CD14-positive monocyte (primary cell): Measurements from ENCODE around the gene LHX3. TPM values are rescaled to one million over a fixed set of nuclear protein-coding genes. Genes with fewer than 3 reads are reported as not detected.
A peak's percentile ranks its signal among the peaks of the same experiment; 100 is the strongest.

Experiments
- DNase-seq, 3 donors: peaks; one replicate each; pipeline ENCODE4 v3.0.0-alpha.2; 2011 to 2022
- H2AFZ ChIP-seq: 2 replicates; pipeline ENCODE4 v1.6.0; 2012; ENCODE audit warnings: mild to moderate bottlenecking, low read depth, low read length, inconsistent platforms; ENCODE audit not compliant: insufficient read depth, poor library complexity, severe bottlenecking
- H3K27ac ChIP-seq, 2 donors: 1 replicate in 1 of 2; 2 replicates in 1 of 2; pipeline ENCODE4 v1.5.1; 2012 to 2013; ENCODE audit warnings: low read length in 2 of 2, control low read depth in 1 of 2, inconsistent platforms in 1 of 2, low read depth in 1 of 2, mild to moderate bottlenecking in 1 of 2
- H3K27me3 ChIP-seq, 2 donors: one replicate each; pipeline versions ENCODE4 v1.6.0 to v1.6.1; 2011 to 2013; ENCODE audit warnings: low read length in 2 of 2; ENCODE audit not compliant: control insufficient read depth in 2 of 2, insufficient read depth in 2 of 2
- H3K36me3 ChIP-seq, 2 donors: replicated peaks in 1 of 2; 1 replicate in 1 of 2; 2 replicates in 1 of 2; pipeline versions ENCODE4 v1.5.1 to v1.6.1; 2012 to 2013; ENCODE audit warnings: low read length in 2 of 2, control low read depth in 1 of 2, inconsistent platforms in 1 of 2, mild to moderate bottlenecking in 1 of 2; ENCODE audit not compliant: insufficient read depth in 2 of 2, control insufficient read depth in 1 of 2
- H3K4me1 ChIP-seq, 2 donors: 1 replicate in 1 of 2; 2 replicates in 1 of 2; pipeline versions ENCODE4 v1.5.1 to v1.6.1; 2012 to 2013; ENCODE audit warnings: low read length in 2 of 2, control low read depth in 1 of 2, inconsistent platforms in 1 of 2, mild to moderate bottlenecking in 1 of 2, moderate library complexity in 1 of 2; ENCODE audit not compliant: insufficient read depth in 2 of 2, control insufficient read depth in 1 of 2
- H3K4me2 ChIP-seq: replicated peaks from 2 replicates; pipeline ENCODE3; 2012; ENCODE audit warnings: low read length, moderate library complexity, mild to moderate bottlenecking; ENCODE audit not compliant: poor library complexity, severe bottlenecking; ENCODE audit errors: extremely low read depth
- H3K4me3 ChIP-seq, 3 experiments: fragments of 200-600 bp in 1 of 3; sonication (generic) in 1 of 3; replicated peaks in 1 of 3; 1 replicate in 2 of 3; 2 replicates in 1 of 3; pipeline ENCODE4 v1.5.1; 2011 to 2013; ENCODE audit warnings: low read length in 3 of 3, mild to moderate bottlenecking in 3 of 3, control low read depth in 2 of 3, low read depth in 2 of 3, inconsistent platforms in 1 of 3, moderate library complexity in 1 of 3
- H3K79me2 ChIP-seq: 2 replicates; pipeline ENCODE4 v1.6.0; 2012; ENCODE audit warnings: mild to moderate bottlenecking, control low read depth, inconsistent platforms, low read length, moderate library complexity; ENCODE audit not compliant: insufficient read depth
- H3K9ac ChIP-seq: 2 replicates; pipeline ENCODE4 v1.6.0; 2017; ENCODE audit warnings: low read length, mild to moderate bottlenecking; ENCODE audit not compliant: insufficient read depth, poor library complexity, severe bottlenecking
- H3K9me3 ChIP-seq, 2 donors: replicated peaks in 1 of 2; 1 replicate in 1 of 2; 2 replicates in 1 of 2; pipeline versions ENCODE4 v1.5.1 to v1.6.1; 2012 to 2013; ENCODE audit warnings: low read length in 2 of 2, control low read depth in 1 of 2; ENCODE audit not compliant: control insufficient read depth in 1 of 2, insufficient read depth in 1 of 2
- H4K20me1 ChIP-seq: 2 replicates; pipeline ENCODE4 v1.6.0; 2012; ENCODE audit warnings: mild to moderate bottlenecking, low read length, control low read depth, moderate library complexity; ENCODE audit not compliant: insufficient read depth
- H3K27ac Mint-ChIP-seq, 7 donors: one replicate each; pipeline ENCODE4 v1.8.0; 2020; ENCODE audit warnings: mild to moderate bottlenecking in 7 of 7, mixed read lengths in 7 of 7, moderate library complexity in 6 of 7, inconsistent platforms in 2 of 7
- H3K27me3 Mint-ChIP-seq, 3 donors: one replicate each; pipeline ENCODE4 v1.8.0; 2021 to 2022; ENCODE audit warnings: low read depth in 3 of 3, mild to moderate bottlenecking in 3 of 3, mixed read lengths in 3 of 3, moderate library complexity in 3 of 3, inconsistent platforms in 1 of 3
- H3K36me3 Mint-ChIP-seq, 2 donors: one replicate each; pipeline ENCODE4 v1.8.0; 2020; ENCODE audit warnings: mixed read lengths in 2 of 2, inconsistent platforms in 1 of 2, mild to moderate bottlenecking in 1 of 2
- H3K4me1 Mint-ChIP-seq: one replicate; pipeline ENCODE4 v1.8.0; 2020; ENCODE audit warnings: mild to moderate bottlenecking, mixed read lengths
- H3K4me3 Mint-ChIP-seq, 2 donors: one replicate each; pipeline ENCODE4 v1.8.0; 2020; ENCODE audit warnings: mild to moderate bottlenecking in 2 of 2, mixed read lengths in 2 of 2, moderate library complexity in 1 of 2
- H3K9me3 Mint-ChIP-seq, 7 donors: one replicate each; pipeline ENCODE4 v1.8.0; 2020 to 2022; ENCODE audit warnings: mixed read lengths in 7 of 7, mild to moderate bottlenecking in 6 of 7, moderate library complexity in 6 of 7, inconsistent platforms in 2 of 7
- CTCF ChIP-seq: fragments of 200-600 bp; IDR thresholded peaks from one replicate; pipeline ENCODE4 v1.8.0; 2022; ENCODE audit warnings: antibody characterized with exemption, mild to moderate bottlenecking
- WGBS: methylation state at CpG from one replicate; pipeline ENCODE4 v1.1.5; 2013; ENCODE audit warnings: missing lambda C conversion rate; ENCODE audit not compliant: insufficient coverage; 5-methylcytosine and 5-hydroxymethylcytosine counted together
- intact Hi-C, 2 donors: fragments of 100-400 bp; cut with micrococcal nuclease; formaldehyde crosslinking; loops; one replicate each; pipeline versions ENCODE4 v1.15.0 to v1.15.1; 2023
- polyA plus RNA-seq, 3 donors: library from polyadenylated mRNA; depleted of rRNA in 1 of 3; unstranded in 2 of 3; stranded (reverse) in 1 of 3; fragments of 300-500 nt in 2 of 3; fragments of >200 nt in 1 of 3; fragmentation: Illumina TruSeq in 2 of 3; gene quantifications; 1 replicate in 2 of 3; 2 replicates in 1 of 3; pipeline ENCODE4 v1.2.3, GENCODE V29; 2012 to 2021

Gene LHX3
- polyA plus RNA-seq, 3 donors: not detected

- Histone ChIP-seq H3K4me3 (no peak overlapping the region), H3K4me1 (peaks cover 18 to 26% of the 10 kb centered on the region in 2 donors), H3K27ac (no peak overlapping the region), H3K79me2 (no peaks in the 10 kb centered on the region), H4K20me1 (no peaks in the 10 kb centered on the region), H3K4me2 (no peak overlapping the region), H3K9ac (no peak overlapping the region), H2AFZ (no peak overlapping the region), H3K9me3 (no peaks in the 10 kb centered on the region), H3K36me3 (peaks cover under 1 to 2% of the 10 kb centered on the region in 2 donors), H3K27me3 (no peaks in the 10 kb centered on the region)
- Mint-ChIP-seq H3K4me3 (no peak overlapping the region), H3K4me1 (peaks cover 37% of the 10 kb centered on the region), H3K9me3 (no peaks in the 10 kb centered on the region), H3K36me3 (peaks cover 22 to 24% of the 10 kb centered on the region in 2 donors), H3K27ac (peak overlapping the region in 4 of 7 donors; percentile 21 to 93 (median 82)), H3K27me3 (peaks cover 0 to 3% (median 0%) of the 10 kb centered on the region in 3 donors)
- 94% methylated on average over 10 of the region's 10 CpGs for WGBS
- intact Hi-C loops: no loop called here
- no peak for DNase-seq
- no peak for TF ChIP-seq CTCF
These were observed 25.4 kb upstream of the LHX3 start for GRCh38 chr9:136230365-136230764.

GRCh38 chr9:136229096-136230065, 24.5 kb upstream of the LHX3 start:
- Histone ChIP-seq H3K9ac (no peak overlapping the region), H3K4me2 (no peak overlapping the region), H3K27ac (no peak overlapping the region), H3K9me3 (no peaks in the 10 kb centered on the region), H3K4me3 (no peak overlapping the region), H3K79me2 (no peaks in the 10 kb centered on the region), H4K20me1 (no peaks in the 10 kb centered on the region), H3K36me3 (peaks cover 0 to 4% of the 10 kb centered on the region in 2 donors), H3K27me3 (no peaks in the 10 kb centered on the region), H2AFZ (no peak overlapping the region), H3K4me1 (peaks cover 18 to 26% of the 10 kb centered on the region in 2 donors)
- H3K36me3 Mint-ChIP-seq: peaks cover 18 to 20% of the 10 kb centered on the region in 2 donors
- no peak overlapping the region for H3K4me3 Mint-ChIP-seq
- intact Hi-C loops: no loop called here
- peaks cover 37% of the 10 kb centered on the region for H3K4me1 Mint-ChIP-seq
- no peaks in the 10 kb centered on the region for H3K9me3 Mint-ChIP-seq
- no peak for TF ChIP-seq CTCF
- no peaks in the 10 kb centered on the region for H3K27me3 Mint-ChIP-seq
- WGBS: 93% methylated on average over 27 of the region's 33 CpGs
- H3K27ac Mint-ChIP-seq: peak overlapping the region in 2 of 7 donors; percentile 46 to 74
- no peak for DNase-seq
